Globus pallidus (tissue), 1 donor: ENCODE results near the gene SSNA1.

ENCODE experiments used
- DNase-seq: peaks from one replicate; pipeline ENCODE4 v3.0.0-alpha.2; 2015; ENCODE audit warnings: low spot score

The SSNA1 gene

GRCh38 chr9:137200311-137201204 is 12.1 kb downstream of the SSNA1 start, which contains the start of gene TPRN:
Gene TPRN (minus strand): TSS chr9:137200741. CDS start chr9:137200711, 30 bp downstream.
- DNase-seq = peak; percentile 99

DNA sequence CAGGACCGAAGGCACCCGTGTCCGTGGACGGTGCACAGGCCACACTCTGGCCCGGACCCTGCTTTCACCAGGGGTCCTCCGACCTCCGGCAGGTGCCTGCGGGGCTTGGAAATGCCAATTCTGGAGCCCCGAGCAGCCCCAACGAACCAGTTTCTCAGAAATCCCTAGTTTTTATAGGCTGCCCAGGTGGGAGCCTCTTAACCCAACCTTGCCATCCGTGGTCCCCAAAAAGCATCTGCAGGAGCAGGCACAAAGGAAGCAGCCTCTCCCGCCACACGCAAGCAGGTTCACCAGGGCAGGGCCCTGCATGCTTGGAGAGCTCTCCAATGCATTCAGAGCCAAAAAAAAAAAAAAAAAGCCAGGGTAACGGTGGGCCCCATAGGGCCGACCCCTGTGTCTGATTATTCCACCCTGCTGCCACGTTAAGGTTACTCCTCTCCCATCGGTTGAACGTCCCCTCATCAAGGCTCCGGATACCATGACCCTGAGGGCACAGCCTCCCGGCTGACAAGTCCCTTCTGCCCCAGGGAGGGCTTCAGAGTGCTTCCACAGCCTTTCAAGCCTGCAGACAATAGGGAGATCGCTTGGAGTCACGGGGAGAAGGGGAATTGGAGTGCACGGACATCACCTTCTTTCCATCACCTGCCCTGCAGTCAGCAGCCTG is 12.9 kb downstream of the SSNA1 start:
- no peak for DNase-seq

DNA sequence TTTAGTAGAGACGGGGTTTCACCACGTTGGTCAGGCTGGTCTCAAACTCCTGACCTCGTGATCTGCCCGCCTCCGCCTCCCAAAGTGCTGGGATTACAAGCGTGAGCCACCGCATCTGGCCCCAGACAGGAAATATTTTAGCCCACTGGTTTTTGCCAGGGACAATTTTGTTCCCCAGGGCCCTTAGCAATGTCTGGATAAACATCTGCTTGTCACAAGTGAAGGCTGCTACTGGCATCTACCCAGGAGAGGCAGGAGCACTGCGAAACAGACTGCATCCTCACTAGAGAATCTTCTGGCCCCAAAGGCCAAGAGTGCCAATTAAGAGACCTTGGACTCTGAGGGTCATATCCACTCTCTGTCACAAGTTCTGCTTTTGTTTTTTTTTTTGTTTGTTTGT is 14.5 kb downstream of the SSNA1 start:
- no peak for DNase-seq

GRCh38 chr9:137204731-137205125 is 16.3 kb downstream of the SSNA1 start:
- no peak for DNase-seq

GRCh38 chr9:137205126-137206069 is 16.9 kb downstream of the SSNA1 start, which contains the start of the genes NDOR1 and TMEM203:
Gene NDOR1 (plus strand): TSS chr9:137205700. CDS start chr9:137205778, 78 bp downstream.
Gene TMEM203 (minus strand): TSS chr9:137205648. CDS start chr9:137205414, 234 bp downstream.
- peak; percentile 82 for DNase-seq

DNA sequence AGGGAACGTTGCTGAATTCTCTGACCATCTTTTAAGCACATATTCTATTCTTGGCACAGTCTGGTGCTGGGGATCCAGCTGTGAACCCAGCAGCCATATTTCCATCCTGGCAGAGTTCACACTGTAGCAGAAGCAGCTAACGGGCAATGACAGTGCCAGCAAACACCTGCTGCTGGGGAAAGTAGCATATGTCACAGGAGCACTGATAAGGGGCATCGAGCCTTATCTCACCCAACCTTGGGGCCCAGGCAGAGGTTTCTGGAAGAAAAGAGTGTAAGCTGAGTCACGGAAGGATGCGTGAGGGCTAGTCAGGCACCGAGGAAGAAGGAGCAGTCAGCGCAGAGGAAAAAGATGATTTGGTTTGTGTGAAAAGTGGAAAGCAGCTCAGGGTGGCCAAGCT is 18.1 kb downstream of the SSNA1 start:
- no peak for DNase-seq

GRCh38 chr9:137211532-137211931 is 23.1 kb downstream of the SSNA1 start:
- no peak for DNase-seq

- no peak for DNase-seq
Measured at GRCh38 chr9:137212520-137212919, 24.0 kb downstream of the SSNA1 start.

DNA sequence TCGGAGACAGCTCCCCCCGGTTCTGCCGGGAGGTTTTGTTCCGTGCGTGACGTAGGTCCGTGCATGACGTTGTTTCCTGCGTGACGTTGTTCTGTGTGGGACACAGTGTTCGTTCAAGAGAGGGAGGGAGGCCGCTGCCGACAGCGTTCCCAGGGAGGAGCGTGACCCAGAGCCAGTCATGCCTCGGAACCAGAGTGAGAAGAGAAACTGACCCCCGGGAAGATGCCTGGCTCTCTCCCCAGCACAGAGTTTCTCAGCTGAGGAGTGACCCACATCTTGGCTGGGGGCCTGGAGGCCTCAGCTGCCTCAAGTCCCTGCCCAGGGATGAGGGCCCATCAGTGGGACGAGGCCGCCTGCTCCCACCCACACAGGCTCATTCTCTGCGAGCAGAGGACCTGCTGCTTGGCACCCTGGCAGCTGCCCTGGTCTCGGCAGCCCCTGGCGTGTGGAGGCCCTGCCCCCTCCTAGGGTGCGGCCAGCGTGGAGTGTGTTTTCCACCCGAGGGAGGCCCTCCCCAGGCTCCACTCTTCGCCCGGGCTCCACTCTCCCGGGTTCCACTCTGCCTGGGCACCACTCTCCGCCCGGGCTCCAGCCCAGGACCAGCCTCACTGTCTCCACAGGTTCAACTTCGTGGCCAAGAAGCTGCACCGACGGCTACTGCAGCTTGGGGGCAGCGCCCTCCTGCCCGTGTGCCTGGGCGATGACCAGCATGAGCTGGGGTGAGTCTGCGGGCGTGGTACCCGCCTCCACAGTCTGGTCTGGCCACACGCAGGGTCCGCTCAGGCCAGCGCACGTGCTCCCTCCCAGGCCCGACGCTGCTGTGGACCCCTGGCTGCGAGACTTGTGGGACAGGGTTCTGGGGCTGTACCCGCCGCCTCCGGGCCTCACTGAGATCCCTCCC is 24.9 kb downstream of the SSNA1 start:
- DNase-seq = no peak

DNA sequence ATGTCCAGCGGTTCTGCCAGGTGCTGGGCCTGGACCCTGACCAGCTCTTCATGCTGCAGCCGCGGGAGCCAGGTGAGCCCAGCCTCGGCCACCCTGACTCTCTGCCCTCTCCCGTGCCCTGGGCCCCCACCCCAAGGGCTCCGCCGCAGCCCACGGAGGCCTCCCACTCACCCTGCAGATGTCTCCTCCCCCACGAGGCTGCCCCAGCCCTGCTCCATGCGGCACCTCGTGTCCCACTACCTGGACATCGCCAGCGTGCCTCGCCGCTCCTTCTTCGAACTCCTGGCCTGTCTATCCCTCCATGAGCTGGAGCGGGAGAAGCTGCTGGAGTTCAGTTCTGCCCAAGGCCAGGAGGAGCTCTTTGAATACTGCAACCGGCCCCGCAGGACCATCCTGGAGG is 26.1 kb downstream of the SSNA1 start:
- DNase-seq = no peak

DNA sequence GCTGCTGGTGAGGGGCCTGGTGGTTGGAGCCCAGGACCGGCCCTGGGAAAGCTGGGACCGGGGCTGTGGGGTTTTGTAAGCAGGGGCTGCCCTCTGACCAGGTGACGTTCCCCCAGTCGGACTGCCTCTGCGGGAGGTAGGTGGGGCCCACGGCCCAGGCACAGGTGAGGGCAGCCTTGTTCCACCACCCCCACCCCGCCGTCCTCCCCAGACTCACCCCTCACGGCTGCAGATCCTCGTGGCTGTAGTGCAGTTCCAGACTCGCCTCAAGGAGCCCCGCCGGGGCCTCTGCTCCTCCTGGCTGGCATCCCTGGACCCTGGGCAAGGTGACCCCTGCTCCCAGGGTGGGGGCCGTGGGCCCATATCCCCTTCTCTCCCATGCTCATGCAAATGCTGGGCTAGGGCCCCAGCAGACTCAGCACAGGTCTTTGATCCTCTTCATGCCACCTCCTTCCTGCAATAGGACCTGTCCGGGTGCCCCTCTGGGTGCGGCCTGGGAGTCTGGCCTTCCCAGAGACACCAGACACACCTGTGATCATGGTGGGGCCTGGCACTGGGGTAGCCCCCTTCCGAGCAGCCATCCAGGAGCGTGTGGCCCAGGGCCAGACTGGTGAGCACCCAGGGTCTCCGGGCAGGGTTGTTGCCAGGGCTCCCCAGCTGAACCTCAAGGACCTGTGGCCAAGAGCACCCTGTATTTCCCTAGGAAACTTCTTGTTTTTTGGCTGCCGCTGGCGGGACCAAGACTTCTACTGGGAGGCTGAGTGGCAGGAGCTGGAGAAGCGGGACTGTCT is 26.9 kb downstream of the SSNA1 start:
- DNase-seq = no peak

- no peak for DNase-seq
Measured at GRCh38 chr9:137216188-137216965, 27.9 kb downstream of the SSNA1 start.

DNA sequence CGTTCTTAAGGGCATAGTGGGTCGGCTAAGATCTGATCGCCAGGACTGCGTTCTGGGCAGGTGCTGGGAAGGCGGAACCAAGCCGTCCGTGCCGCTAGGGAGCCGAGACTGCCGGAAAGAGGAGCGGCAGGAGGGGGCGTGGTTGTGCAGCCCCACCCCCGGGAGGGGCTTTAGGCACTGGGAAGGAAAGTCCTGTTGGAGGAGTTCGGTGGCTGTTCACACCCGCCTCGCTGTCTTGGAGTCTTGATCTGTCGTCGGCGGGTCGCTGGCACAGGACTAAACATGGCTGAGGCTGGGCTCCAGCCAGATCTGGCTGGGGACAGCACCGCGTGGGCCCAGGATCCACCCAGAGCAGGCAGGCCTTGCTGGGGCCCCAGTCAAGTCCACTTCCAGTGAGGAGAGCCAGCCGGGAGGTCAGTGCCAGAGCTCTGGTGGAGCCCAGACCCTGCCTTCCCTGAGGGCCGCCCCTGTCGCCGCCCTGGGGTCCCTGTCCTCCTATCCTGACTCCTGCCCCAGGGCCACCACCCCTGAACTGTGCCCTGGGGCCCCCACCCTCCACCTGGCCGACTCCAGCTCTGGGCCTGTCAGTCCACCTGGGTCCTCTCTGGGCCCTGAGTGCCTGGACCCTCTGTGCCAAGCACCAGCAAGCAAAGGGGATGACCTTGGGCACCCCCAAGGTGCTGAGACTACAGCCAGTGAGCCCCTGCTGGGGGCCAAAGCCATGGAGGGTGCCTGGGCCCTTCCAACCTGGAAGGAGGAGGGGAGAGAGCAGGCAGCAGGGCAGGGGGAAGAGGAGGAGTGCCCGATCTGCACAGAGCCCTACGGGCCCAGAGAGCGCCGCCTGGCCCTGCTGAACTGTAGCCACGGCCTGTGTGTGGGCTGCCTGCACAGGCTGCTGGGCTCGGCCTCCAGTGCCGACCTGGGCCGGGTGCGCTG is 29.1 kb downstream of the SSNA1 start:
- no peak for DNase-seq

DNA sequence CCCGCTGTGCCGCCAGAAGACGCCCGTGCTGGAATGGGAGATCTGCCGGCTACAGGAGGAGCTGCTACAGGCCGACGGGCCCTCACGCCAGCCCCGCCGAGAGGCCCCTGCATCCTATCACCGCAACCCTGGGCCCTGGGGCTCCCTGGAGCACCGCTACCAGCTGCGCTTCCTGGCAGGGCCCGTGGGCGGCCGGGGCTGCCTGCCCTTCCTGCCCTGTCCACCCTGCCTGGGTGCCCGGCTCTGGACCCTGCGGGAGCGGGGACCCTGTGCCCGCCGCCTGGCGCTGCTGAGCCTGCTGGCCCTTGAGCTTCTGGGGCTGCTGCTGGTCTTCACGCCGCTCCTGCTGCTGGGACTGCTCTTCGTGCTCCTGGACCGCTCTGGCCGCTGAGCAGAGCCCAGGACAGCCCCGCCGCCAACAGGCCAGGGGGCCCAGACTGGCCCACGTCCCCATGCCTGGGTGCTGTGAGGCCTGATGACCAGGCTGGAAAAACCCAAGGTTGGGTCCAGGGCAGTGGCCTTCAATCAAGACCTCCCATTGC is 29.8 kb downstream of the SSNA1 start:
- DNase-seq = no peak

- DNase-seq = no peak
Measured at GRCh38 chr9:137218754-137219271, 30.3 kb downstream of the SSNA1 start.

GRCh38 chr9:137219757-137220316 is 31.4 kb downstream of the SSNA1 start:
- no peak for DNase-seq
